Fibroblast of lung (primary cell): ENCODE results near the gene RBFOX1. TPM values are rescaled to one million over a fixed set of nuclear protein-coding genes. Genes with fewer than 3 reads are reported as not detected.

ENCODE experiments used
- DNase-seq, 2 donors: peaks; one replicate each; pipeline versions ENCODE4 v3.0.0 to v3.0.0-alpha.2; 2010; ENCODE audit warnings: low read depth in 2 of 2
- H2AFZ ChIP-seq: 2 replicates; pipeline ENCODE4 v1.5.1; 2012; ENCODE audit warnings: low read length, control low read depth, inconsistent platforms
- H3K27ac ChIP-seq: 2 replicates; pipeline ENCODE4 v1.5.1; 2011; ENCODE audit warnings: low read length, control low read depth; ENCODE audit not compliant: insufficient read depth
- H3K27me3 ChIP-seq: 2 replicates; pipeline ENCODE4 v1.5.1; 2011; ENCODE audit warnings: mild to moderate bottlenecking, low read length; ENCODE audit not compliant: control insufficient read depth, insufficient read depth
- H3K36me3 ChIP-seq: 2 replicates; pipeline ENCODE4 v1.5.1; 2011; ENCODE audit warnings: low read length; ENCODE audit not compliant: control insufficient read depth, insufficient read depth
- H3K4me1 ChIP-seq: 2 replicates; pipeline ENCODE4 v1.5.1; 2011; ENCODE audit warnings: low read length; ENCODE audit not compliant: control insufficient read depth, insufficient read depth; ENCODE audit errors: extremely low read depth
- H3K4me2 ChIP-seq: 2 replicates; pipeline ENCODE4 v1.5.1; 2011; ENCODE audit warnings: low read length, control low read depth; ENCODE audit not compliant: insufficient read depth; ENCODE audit errors: extremely low read depth
- H3K4me3 ChIP-seq, 4 experiments: fragments of 200-600 bp in 1 of 4; sonication (generic) in 1 of 4; replicated peaks in 1 of 4; 2 replicates each; pipeline ENCODE4 v1.5.1; 2011 to 2016; ENCODE audit warnings: low read length in 4 of 4, low read depth in 3 of 4, mild to moderate bottlenecking in 3 of 4, control low read depth in 2 of 4, inconsistent platforms in 1 of 4, mixed read lengths in 1 of 4; ENCODE audit not compliant: insufficient read depth in 1 of 4; ENCODE audit errors: control extremely low read depth in 1 of 4
- H3K79me2 ChIP-seq: 2 replicates; pipeline ENCODE4 v1.5.1; 2012; ENCODE audit warnings: mild to moderate bottlenecking, low read length, inconsistent platforms; ENCODE audit not compliant: control insufficient read depth, insufficient read depth
- H3K9ac ChIP-seq: 2 replicates; pipeline ENCODE4 v1.5.1; 2011; ENCODE audit warnings: mild to moderate bottlenecking, low read length, control low read depth; ENCODE audit not compliant: insufficient read depth
- H3K9me3 ChIP-seq: 2 replicates; pipeline ENCODE4 v1.5.1; 2012; ENCODE audit warnings: low read depth, low read length; ENCODE audit not compliant: control insufficient read depth, insufficient read depth
- H4K20me1 ChIP-seq: 2 replicates; pipeline ENCODE4 v1.5.1; 2011; ENCODE audit warnings: low read length; ENCODE audit not compliant: control insufficient read depth, insufficient read depth; ENCODE audit errors: extremely low read depth
- CTCF ChIP-seq, 2 donors: IDR thresholded peaks in 1 of 2; conservative IDR thresholded peaks in 1 of 2; 1 replicate in 1 of 2; 2 replicates in 1 of 2; pipeline ENCODE4 v1.5.1; 2011 to 2012; ENCODE audit warnings: low read length in 2 of 2, control low read depth in 1 of 2, inconsistent platforms in 1 of 2, low read depth in 1 of 2, mild to moderate bottlenecking in 1 of 2
- EZH2 ChIP-seq: IDR thresholded peaks from 2 replicates; pipeline ENCODE4 v1.5.1; 2012; ENCODE audit warnings: low read length, control low read depth, mild to moderate bottlenecking; ENCODE audit errors: missing control alignments
- polyA plus RNA-seq, 2 donors: library from polyadenylated mRNA; depleted of rRNA in 1 of 2; stranded (reverse) in 1 of 2; unstranded in 1 of 2; fragments of >200 nt; gene quantifications; 2 replicates each; pipeline ENCODE4 v1.2.1, GENCODE V29; 2011 to 2012; ENCODE audit warnings: missing spikeins in 1 of 2
- total RNA-seq: library from RNA; depleted of rRNA; stranded (reverse); fragments of >200 nt; gene quantifications from 2 replicates; pipeline ENCODE4 v1.2.1, GENCODE V29; 2014

The RBFOX1 gene
- total and polyA plus RNA-seq, 2 donors (not counting 1 experiment from before 2014, with no cell fraction given) = not detected

- no peaks in the 10 kb centered on the region for H3K9me3 ChIP-seq
- no peak overlapping the region for H2AFZ ChIP-seq
- no peak overlapping the region for H3K27ac ChIP-seq
- DNase-seq = no peak
- no peak overlapping the region for H3K4me3 ChIP-seq
- H4K20me1 ChIP-seq = no peaks in the 10 kb centered on the region
- no peaks in the 10 kb centered on the region for H3K4me1 ChIP-seq
- no peak overlapping the region for H3K4me2 ChIP-seq
- H3K36me3 ChIP-seq = no peaks in the 10 kb centered on the region
- no peak overlapping the region for H3K9ac ChIP-seq
- TF ChIP-seq CTCF (conservative IDR thresholded peaks at IDR 0.05 in 1 of 2, IDR thresholded peaks at IDR 0.05 in 1 of 2; ENCODE audit: low read depth in 1 of 2, low read length in 2 of 2) = no peak
- no peak for TF ChIP-seq EZH2
- no peaks in the 10 kb centered on the region for H3K79me2 ChIP-seq
- H3K27me3 ChIP-seq = no peaks in the 10 kb centered on the region
These were observed 27.7 kb upstream of the RBFOX1 start for GRCh38 chr16:7304958-7305357.

- Histone ChIP-seq H3K9ac (no peak overlapping the region), H2AFZ (no peak overlapping the region), H3K4me3 (no peak overlapping the region), H3K36me3 (no peaks in the 10 kb centered on the region), H3K9me3 (no peaks in the 10 kb centered on the region), H3K27ac (no peak overlapping the region), H3K27me3 (no peaks in the 10 kb centered on the region), H3K4me2 (no peak overlapping the region), H3K79me2 (no peaks in the 10 kb centered on the region), H4K20me1 (no peaks in the 10 kb centered on the region), H3K4me1 (no peaks in the 10 kb centered on the region)
- no peak for DNase-seq
- TF ChIP-seq EZH2 = no peak
- no peak for TF ChIP-seq CTCF (conservative IDR thresholded peaks at IDR 0.05 in 1 of 2, IDR thresholded peaks at IDR 0.05 in 1 of 2; ENCODE audit: low read depth in 1 of 2, low read length in 2 of 2)
These were observed 19.5 kb upstream of the RBFOX1 start for GRCh38 chr16:7313170-7313569.

GRCh38 chr16:7314163-7314562 lies 18.5 kb upstream of the RBFOX1 start:
- Histone ChIP-seq H2AFZ (no peak overlapping the region), H3K4me3 (no peak overlapping the region), H3K4me2 (no peak overlapping the region), H3K36me3 (no peaks in the 10 kb centered on the region), H3K9me3 (no peaks in the 10 kb centered on the region), H3K27me3 (no peaks in the 10 kb centered on the region), H3K79me2 (no peaks in the 10 kb centered on the region), H3K9ac (no peak overlapping the region), H3K27ac (no peak overlapping the region), H4K20me1 (no peaks in the 10 kb centered on the region), H3K4me1 (no peaks in the 10 kb centered on the region)
- no peak for TF ChIP-seq CTCF (conservative IDR thresholded peaks at IDR 0.05 in 1 of 2, IDR thresholded peaks at IDR 0.05 in 1 of 2; ENCODE audit: low read depth in 1 of 2, low read length in 2 of 2)
- no peak for TF ChIP-seq EZH2
- DNase-seq = no peak
